ENCODE measurements around the gene ERC1.

- TF ChIP-seq CTCF (IDR thresholded peaks at IDR 0.05) (no peak), POLR2AphosphoS5 (IDR thresholded peaks at IDR 0.05; ENCODE audit: insufficient read depth in 1 of 2, low read depth in 1 of 2) (no peak), POLR2A (IDR thresholded peaks at IDR 0.05) (no peak)
Measured at GRCh38 chr12:1395421-1395955, 404.5 kb downstream of the ERC1 start.

All from vagina (tissue), 2 donors.